Nephron (organoid): ENCODE data around the gene GTF3C5.

ENCODE experiments used
- H3K27ac Mint-ChIP-seq, 3 experiments: 2 replicates each; pipeline ENCODE4 v1.8.0; 2020; ENCODE audit warnings: mixed read lengths in 3 of 3, mild to moderate bottlenecking in 2 of 3, moderate library complexity in 1 of 3
- H3K27me3 Mint-ChIP-seq: 2 replicates; pipeline ENCODE4 v1.8.0; 2021; ENCODE audit warnings: low read depth, mild to moderate bottlenecking, moderate library complexity, mixed read lengths
- H3K36me3 Mint-ChIP-seq: 2 replicates; pipeline ENCODE4 v1.8.0; 2020; ENCODE audit warnings: low read depth, mixed read lengths
- H3K4me1 Mint-ChIP-seq: 2 replicates; pipeline ENCODE4 v1.8.0; 2020; ENCODE audit warnings: mixed read lengths
- H3K4me3 Mint-ChIP-seq, 3 experiments: 2 replicates each; pipeline ENCODE4 v1.8.0; 2020; ENCODE audit warnings: mild to moderate bottlenecking in 3 of 3, mixed read lengths in 3 of 3, moderate library complexity in 2 of 3
- H3K9me3 Mint-ChIP-seq: 2 replicates; pipeline ENCODE4 v1.8.0; 2020; ENCODE audit warnings: mixed read lengths
- CTCF ChIP-seq, 3 experiments: fragments of 200-600 bp; sonication (generic); IDR thresholded peaks; one replicate each; pipeline ENCODE4 v1.5.0; 2021; ENCODE audit warnings: antibody characterized with exemption in 3 of 3; ENCODE audit not compliant: unreplicated experiment in 3 of 3

GTF3C5 gene

DNA sequence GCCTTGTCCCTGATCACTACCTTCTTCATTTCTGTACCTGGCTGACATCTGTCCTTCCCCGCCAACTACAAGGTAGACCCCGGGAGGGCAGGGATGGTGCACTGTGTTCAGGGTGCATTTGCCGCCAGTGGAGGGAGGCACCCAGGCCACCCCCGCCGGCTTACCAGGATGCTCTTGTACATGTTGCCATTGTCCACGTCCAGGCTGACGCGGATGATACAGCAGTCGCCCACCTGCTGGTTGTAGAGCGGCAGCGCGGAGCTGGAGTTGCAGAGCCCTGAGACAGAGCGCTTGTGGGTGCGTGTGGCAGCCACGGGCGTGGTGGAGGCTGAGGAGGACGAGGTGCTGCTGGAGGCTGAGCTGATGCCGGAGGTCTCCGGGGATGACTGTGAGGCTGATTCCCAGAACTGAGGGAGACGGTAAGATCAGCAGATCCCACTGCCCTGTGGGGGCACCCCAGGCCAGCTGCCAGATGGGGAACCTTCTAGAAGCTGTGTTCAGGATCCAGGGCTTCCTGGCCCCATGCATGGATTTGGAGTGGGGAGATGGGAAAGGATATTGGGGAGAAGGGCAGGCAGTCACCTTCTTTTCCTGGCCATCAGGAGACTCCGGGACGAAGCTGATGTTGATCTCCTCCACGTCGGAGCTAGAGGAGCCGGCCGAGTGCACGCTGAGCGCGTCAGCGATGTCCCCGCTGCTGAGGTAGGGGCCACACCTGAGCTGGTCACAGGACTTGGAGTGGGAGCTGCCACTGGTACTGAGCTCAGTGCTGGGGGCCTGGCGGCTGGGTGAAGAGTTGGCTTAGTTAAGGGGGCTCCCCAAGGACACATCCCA is 70.8 kb downstream of the GTF3C5 start:
- Mint-ChIP-seq H3K27me3 (no peaks in the 10 kb centered on the region), H3K27ac (no peak overlapping the region), H3K36me3 (peaks cover 51% of the 10 kb centered on the region), H3K9me3 (peaks cover 9% of the 10 kb centered on the region), H3K4me1 (peaks cover 4% of the 10 kb centered on the region), H3K4me3 (no peak overlapping the region)
- TF ChIP-seq CTCF (IDR thresholded peaks at IDR 0.05; ENCODE audit: unreplicated experiment in 3 of 3): no peak

- peaks cover 6% of the 10 kb centered on the region for H3K9me3 Mint-ChIP-seq
- no peak overlapping the region for H3K4me3 Mint-ChIP-seq
Observed at GRCh38 chr9:133102190-133103021, 71.6 kb downstream of the GTF3C5 start.

GRCh38 chr9:133103183-133103986 is 72.6 kb downstream of the GTF3C5 start:
- Mint-ChIP-seq H3K36me3 (peaks cover 35% of the 10 kb centered on the region), H3K27me3 (no peaks in the 10 kb centered on the region), H3K9me3 (peaks cover 5% of the 10 kb centered on the region), H3K4me1 (peaks cover 4% of the 10 kb centered on the region), H3K4me3 (no peak overlapping the region), H3K27ac (no peak overlapping the region)
- peak; percentile 86 to 93 (median 90) for TF ChIP-seq CTCF (IDR thresholded peaks at IDR 0.05; ENCODE audit: unreplicated experiment in 3 of 3)

More at GRCh38 chr9:133102190-133103021, 71.6 kb downstream of the GTF3C5 start:
- Mint-ChIP-seq H3K27ac (no peak overlapping the region), H3K36me3 (peaks cover 45% of the 10 kb centered on the region), H3K4me1 (peaks cover 4% of the 10 kb centered on the region), H3K27me3 (no peaks in the 10 kb centered on the region)
- TF ChIP-seq CTCF (IDR thresholded peaks at IDR 0.05; ENCODE audit: unreplicated experiment in 3 of 3): no peak

- TF ChIP-seq CTCF (IDR thresholded peaks at IDR 0.05; ENCODE audit: unreplicated experiment in 3 of 3): no peak
- Mint-ChIP-seq H3K9me3 (peaks cover 4% of the 10 kb centered on the region), H3K4me1 (peaks cover 4% of the 10 kb centered on the region)
Observed at GRCh38 chr9:133103987-133104505, 73.2 kb downstream of the GTF3C5 start.

GRCh38 chr9:133104718-133105460 is 74.1 kb downstream of the GTF3C5 start:
- Mint-ChIP-seq H3K4me1 (peaks cover under 1% of the 10 kb centered on the region), H3K27ac (no peak overlapping the region), H3K9me3 (no peaks in the 10 kb centered on the region), H3K27me3 (no peaks in the 10 kb centered on the region), H3K4me3 (no peak overlapping the region), H3K36me3 (peaks cover 25% of the 10 kb centered on the region)
- no peak for TF ChIP-seq CTCF (IDR thresholded peaks at IDR 0.05; ENCODE audit: unreplicated experiment in 3 of 3)

More at GRCh38 chr9:133103987-133104505, 73.2 kb downstream of the GTF3C5 start:
- no peaks in the 10 kb centered on the region for H3K27me3 Mint-ChIP-seq
- H3K4me3 Mint-ChIP-seq: no peak overlapping the region
- H3K27ac Mint-ChIP-seq: no peak overlapping the region
- peaks cover 28% of the 10 kb centered on the region for H3K36me3 Mint-ChIP-seq
